ENCODE results near the gene TOMM5. TPM values are rescaled to one million over a fixed set of nuclear protein-coding genes. Genes with fewer than 3 reads are reported as not detected.

Gene TOMM5
- total RNA-seq, result 10 to 100 TPM; 81.0 to 88.7 TPM

- H3K4me3 Mint-ChIP-seq, result peak within 1 kb of the TSS; percentile 95
- DNase-seq, result peak; percentile 94
- ChIA-PET CTCF (interaction anchor here (1.0 to 1.7 kb wide), 4 partner anchors 9 to 19 kb away, joined by 3 to 8 read pairs (median 6); partner anchors contain the start of gene FBXO10), POLR2A (interaction anchor here (0.6 to 1.2 kb wide), 3 partner anchors 20 to 217 kb away, joined by 3 to 4 read pairs (median 3); no protein-coding TSS in a partner anchor)
- peak within 1 kb of the TSS; percentile 99 for H3K27ac Mint-ChIP-seq
- peaks cover 19% of the 10 kb centered on the region for H3K36me3 Mint-ChIP-seq (ENCODE audit: low read depth)
- H3K9me3 Mint-ChIP-seq, result no peaks in the 10 kb centered on the region
- peaks cover 44% of the 10 kb centered on the region for H3K4me1 Mint-ChIP-seq
- peaks cover 17% of the 10 kb centered on the region for H3K27me3 Mint-ChIP-seq
Measured at GRCh38 chr9:37592108-37592951, at the start of gene TOMM5. Gene TOMM5 (minus strand): TSS chr9:37592597. CDS start chr9:37592532, 65 bp downstream.

GRCh38 chr9:37641331-37641730, 48.9 kb upstream of the TOMM5 start:
- no peaks in the 10 kb centered on the region for H3K9me3 Mint-ChIP-seq
- no peaks in the 10 kb centered on the region for H3K4me1 Mint-ChIP-seq
- no peak overlapping the region for H3K27ac Mint-ChIP-seq
- CTCF ChIA-PET, result interaction anchor here (1.6 to 2.1 kb wide), 2 partner anchors 9 to 15 kb away, joined by 4 to 11 read pairs; partner anchors contain the start of gene FRMPD1
- POLR2A ChIA-PET, result no interaction called here
- H3K36me3 Mint-ChIP-seq (ENCODE audit: low read depth), result no peaks in the 10 kb centered on the region
- peaks cover 37% of the 10 kb centered on the region for H3K27me3 Mint-ChIP-seq
- no peak overlapping the region for H3K4me3 Mint-ChIP-seq
- no peak for DNase-seq

- POLR2A ChIA-PET, result no interaction called here
- H3K27ac Mint-ChIP-seq, result no peak overlapping the region
- H3K36me3 Mint-ChIP-seq (ENCODE audit: low read depth), result no peaks in the 10 kb centered on the region
- H3K27me3 Mint-ChIP-seq, result peaks cover 28% of the 10 kb centered on the region
- no peak for DNase-seq
- H3K9me3 Mint-ChIP-seq, result no peaks in the 10 kb centered on the region
- H3K4me3 Mint-ChIP-seq, result no peak overlapping the region
- no peaks in the 10 kb centered on the region for H3K4me1 Mint-ChIP-seq
- CTCF ChIA-PET, result interaction anchor here (1.5 to 2.1 kb wide), 3 partner anchors 10 to 17 kb away, joined by 3 to 11 read pairs (median 4); partner anchors contain the start of gene FRMPD1
Measured at GRCh38 chr9:37640246-37640645, 47.8 kb upstream of the TOMM5 start.

GRCh38 chr9:37639841-37640240, 47.4 kb upstream of the TOMM5 start:
- no peaks in the 10 kb centered on the region for H3K9me3 Mint-ChIP-seq
- POLR2A ChIA-PET, result no interaction called here
- H3K4me3 Mint-ChIP-seq, result no peak overlapping the region
- peaks cover 24% of the 10 kb centered on the region for H3K27me3 Mint-ChIP-seq
- H3K4me1 Mint-ChIP-seq, result no peaks in the 10 kb centered on the region
- no peak for DNase-seq
- no peaks in the 10 kb centered on the region for H3K36me3 Mint-ChIP-seq (ENCODE audit: low read depth)
- CTCF ChIA-PET, result interaction anchor here (1.2 to 2.1 kb wide), 5 partner anchors 11 to 325 kb away, joined by 3 to 11 read pairs (median 3); partner anchors contain the start of gene FRMPD1
- no peak overlapping the region for H3K27ac Mint-ChIP-seq

GRCh38 chr9:37639109-37639762, 46.8 kb upstream of the TOMM5 start:
- DNase-seq, result no peak
- H3K36me3 Mint-ChIP-seq (ENCODE audit: low read depth), result no peaks in the 10 kb centered on the region
- ChIA-PET POLR2A (no interaction called here), CTCF (interaction anchor here (1.2 to 2.1 kb wide), 4 partner anchors 12 to 324 kb away, joined by 3 to 11 read pairs (median 3); no protein-coding TSS in a partner anchor)
- no peak overlapping the region for H3K4me3 Mint-ChIP-seq
- peaks cover 20% of the 10 kb centered on the region for H3K27me3 Mint-ChIP-seq
- H3K27ac Mint-ChIP-seq, result no peak overlapping the region
- no peaks in the 10 kb centered on the region for H3K4me1 Mint-ChIP-seq
- no peaks in the 10 kb centered on the region for H3K9me3 Mint-ChIP-seq

GRCh38 chr9:37636511-37637448, 44.4 kb upstream of the TOMM5 start:
- no peaks in the 10 kb centered on the region for H3K36me3 Mint-ChIP-seq (ENCODE audit: low read depth)
- H3K27ac Mint-ChIP-seq, result no peak overlapping the region
- H3K27me3 Mint-ChIP-seq, result peaks cover 9% of the 10 kb centered on the region
- H3K4me1 Mint-ChIP-seq, result no peaks in the 10 kb centered on the region
- ChIA-PET CTCF (interaction anchor here (1.1 kb wide), 1 partner anchor 11 kb away, joined by 4 read pairs; no protein-coding TSS in a partner anchor), POLR2A (no interaction called here)
- H3K4me3 Mint-ChIP-seq, result no peak overlapping the region
- no peak for DNase-seq
- no peaks in the 10 kb centered on the region for H3K9me3 Mint-ChIP-seq

GRCh38 chr9:37635808-37636207, 43.4 kb upstream of the TOMM5 start:
- no peak for DNase-seq
- no peak overlapping the region for H3K27ac Mint-ChIP-seq
- ChIA-PET CTCF (no interaction called here), POLR2A (no interaction called here)
- H3K4me3 Mint-ChIP-seq, result no peak overlapping the region
- H3K36me3 Mint-ChIP-seq (ENCODE audit: low read depth), result no peaks in the 10 kb centered on the region
- peaks cover 2% of the 10 kb centered on the region for H3K27me3 Mint-ChIP-seq
- no peaks in the 10 kb centered on the region for H3K4me1 Mint-ChIP-seq
- no peaks in the 10 kb centered on the region for H3K9me3 Mint-ChIP-seq

- no peak overlapping the region for H3K4me3 Mint-ChIP-seq
- H3K27ac Mint-ChIP-seq, result no peak overlapping the region
- H3K4me1 Mint-ChIP-seq, result no peaks in the 10 kb centered on the region
- DNase-seq, result no peak
- peaks cover 3% of the 10 kb centered on the region for H3K27me3 Mint-ChIP-seq
- no peaks in the 10 kb centered on the region for H3K36me3 Mint-ChIP-seq (ENCODE audit: low read depth)
- no peaks in the 10 kb centered on the region for H3K9me3 Mint-ChIP-seq
- CTCF ChIA-PET, result no interaction called here
- POLR2A ChIA-PET, result no interaction called here
Measured at GRCh38 chr9:37632479-37632878, 40.1 kb upstream of the TOMM5 start.

GRCh38 chr9:37626708-37627292, 34.4 kb upstream of the TOMM5 start:
- CTCF ChIA-PET, result interaction anchor here (1.1 to 1.4 kb wide), 3 partner anchors 10 to 19 kb away, joined by 3 to 4 read pairs (median 4); no protein-coding TSS in a partner anchor
- no peaks in the 10 kb centered on the region for H3K4me1 Mint-ChIP-seq
- POLR2A ChIA-PET, result no interaction called here

GRCh38 chr9:37625758-37626147, 33.4 kb upstream of the TOMM5 start:
- Mint-ChIP-seq H3K4me3 (no peak overlapping the region), H3K27ac (no peak overlapping the region), H3K9me3 (no peaks in the 10 kb centered on the region), H3K27me3 (peaks cover 7% of the 10 kb centered on the region), H3K4me1 (no peaks in the 10 kb centered on the region), H3K36me3 (ENCODE audit: low read depth) (no peaks in the 10 kb centered on the region)
- POLR2A ChIA-PET, result no interaction called here
- CTCF ChIA-PET, result interaction anchor here (1.0 to 1.4 kb wide), 3 partner anchors 11 to 20 kb away, joined by 3 to 4 read pairs (median 4); no protein-coding TSS in a partner anchor
- no peak for DNase-seq

More at GRCh38 chr9:37626708-37627292, 34.4 kb upstream of the TOMM5 start:
- no peaks in the 10 kb centered on the region for H3K9me3 Mint-ChIP-seq
- no peak overlapping the region for H3K27ac Mint-ChIP-seq
- H3K27me3 Mint-ChIP-seq, result peaks cover 7% of the 10 kb centered on the region
- H3K36me3 Mint-ChIP-seq (ENCODE audit: low read depth), result no peaks in the 10 kb centered on the region
- H3K4me3 Mint-ChIP-seq, result no peak overlapping the region
- no peak for DNase-seq

GRCh38 chr9:37625036-37625757, 32.8 kb upstream of the TOMM5 start:
- no peaks in the 10 kb centered on the region for H3K9me3 Mint-ChIP-seq
- ChIA-PET CTCF (interaction anchor here (0.9 to 1.1 kb wide), 3 partner anchors 12 to 19 kb away, joined by 3 to 4 read pairs (median 3); no protein-coding TSS in a partner anchor), POLR2A (no interaction called here)
- H3K27ac Mint-ChIP-seq, result no peak overlapping the region
- H3K4me1 Mint-ChIP-seq, result no peaks in the 10 kb centered on the region
- no peaks in the 10 kb centered on the region for H3K36me3 Mint-ChIP-seq (ENCODE audit: low read depth)
- no peak for DNase-seq
- H3K4me3 Mint-ChIP-seq, result no peak overlapping the region
- H3K27me3 Mint-ChIP-seq, result peaks cover 7% of the 10 kb centered on the region

Measured in activated CD4-positive, alpha-beta T cell treated with anti-CD3 and anti-CD28 coated beads, Interleukin-2, amount 10 ng/mL, durations not matched to agents 7 days and 5 days (primary cell).